Thyroid gland (tissue), 4 donors: Measurements from ENCODE around the gene MBD2.

Experiments
- POLR2A ChIP-seq, 2 donors: fragments of 450-650 bp; IDR thresholded peaks; one replicate each; pipeline ENCODE4 v1.6.1; 2017; ENCODE audit warnings: antibody characterized with exemption in 2 of 2, mild to moderate bottlenecking in 2 of 2, moderate library complexity in 1 of 2
- TF ChIP-seq, protein P1 (sequence below), 6 experiments: fragments of 200-600 bp in 3 of 6; fragments of 450-650 bp in 3 of 6; sonication (generic) in 3 of 6; IDR thresholded peaks; one replicate each; pipeline ENCODE4 v1.5.1; 2016 to 2019; ENCODE audit warnings: antibody characterized with exemption in 6 of 6, mild to moderate bottlenecking in 2 of 6, inconsistent platforms in 1 of 6, moderate library complexity in 1 of 6

GRCh38 chr18:54220406-54220805, 4.1 kb downstream of the MBD2 start:
- TF ChIP-seq, protein P1, sequence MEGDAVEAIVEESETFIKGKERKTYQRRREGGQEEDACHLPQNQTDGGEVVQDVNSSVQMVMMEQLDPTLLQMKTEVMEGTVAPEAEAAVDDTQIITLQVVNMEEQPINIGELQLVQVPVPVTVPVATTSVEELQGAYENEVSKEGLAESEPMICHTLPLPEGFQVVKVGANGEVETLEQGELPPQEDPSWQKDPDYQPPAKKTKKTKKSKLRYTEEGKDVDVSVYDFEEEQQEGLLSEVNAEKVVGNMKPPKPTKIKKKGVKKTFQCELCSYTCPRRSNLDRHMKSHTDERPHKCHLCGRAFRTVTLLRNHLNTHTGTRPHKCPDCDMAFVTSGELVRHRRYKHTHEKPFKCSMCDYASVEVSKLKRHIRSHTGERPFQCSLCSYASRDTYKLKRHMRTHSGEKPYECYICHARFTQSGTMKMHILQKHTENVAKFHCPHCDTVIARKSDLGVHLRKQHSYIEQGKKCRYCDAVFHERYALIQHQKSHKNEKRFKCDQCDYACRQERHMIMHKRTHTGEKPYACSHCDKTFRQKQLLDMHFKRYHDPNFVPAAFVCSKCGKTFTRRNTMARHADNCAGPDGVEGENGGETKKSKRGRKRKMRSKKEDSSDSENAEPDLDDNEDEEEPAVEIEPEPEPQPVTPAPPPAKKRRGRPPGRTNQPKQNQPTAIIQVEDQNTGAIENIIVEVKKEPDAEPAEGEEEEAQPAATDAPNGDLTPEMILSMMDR (IDR thresholded peaks at IDR 0.05), result no peak
- TF ChIP-seq POLR2A (IDR thresholded peaks at IDR 0.05), result no peak
